ENCODE results near the gene GGN. TPM values are rescaled to one million over a fixed set of nuclear protein-coding genes. Genes with fewer than 3 reads are reported as not detected.

The GGN gene
- total RNA-seq, 1 donor from 2014 or later: 0.74 TPM

DNA sequence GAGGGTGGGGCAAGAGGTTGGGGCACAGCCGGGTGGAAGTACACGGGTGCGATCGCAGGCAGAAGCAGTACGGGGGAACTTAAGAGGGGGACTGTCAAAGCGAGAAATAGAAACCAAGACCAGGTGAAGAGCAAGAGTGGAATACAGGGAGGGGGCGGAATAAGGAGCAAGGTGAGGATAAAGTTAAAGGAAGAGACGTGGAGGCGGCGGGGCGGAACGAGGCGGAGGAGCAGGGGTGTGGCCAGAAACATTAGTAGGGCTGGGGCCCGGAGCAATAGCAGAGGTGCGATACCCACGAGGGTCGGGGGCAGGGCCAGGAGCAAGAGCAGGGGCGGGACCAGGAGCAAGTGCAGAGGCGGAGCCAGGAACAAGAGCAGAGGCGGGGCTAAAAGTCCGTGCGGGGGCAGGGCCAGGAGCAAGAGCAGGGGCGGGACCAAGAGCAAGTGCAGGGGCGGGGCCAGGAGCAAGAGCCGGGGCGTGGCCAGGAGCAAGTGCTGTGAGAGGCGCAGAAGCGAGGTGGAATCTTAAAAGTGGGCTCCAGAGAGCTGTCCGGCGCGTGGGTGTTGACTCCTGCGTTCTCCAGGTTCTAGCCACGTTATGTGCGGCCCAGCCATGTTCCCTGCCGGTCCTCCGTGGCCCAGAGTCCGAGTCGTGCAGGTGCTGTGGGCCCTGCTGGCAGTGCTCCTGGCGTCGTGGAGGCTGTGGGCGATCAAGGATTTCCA is 51.0 kb downstream of the GGN start:
- peaks cover 2% of the 10 kb centered on the region for H3K27me3 Mint-ChIP-seq (ENCODE audit: unreplicated experiment)
- H3K9me3 Mint-ChIP-seq (ENCODE audit: unreplicated experiment): no peaks in the 10 kb centered on the region
- H3K4me3 Mint-ChIP-seq (ENCODE audit: unreplicated experiment): peak overlapping the region; percentile 95
- no peaks in the 10 kb centered on the region for H3K36me3 Mint-ChIP-seq (ENCODE audit: low read depth, unreplicated experiment)
- H3K27ac Mint-ChIP-seq (ENCODE audit: unreplicated experiment): no peak overlapping the region
- DNase-seq (ENCODE audit: low spot score): peak; percentile 94
- peaks cover 7% of the 10 kb centered on the region for H3K4me1 Mint-ChIP-seq (ENCODE audit: unreplicated experiment)
- TF ChIP-seq, protein P1, sequence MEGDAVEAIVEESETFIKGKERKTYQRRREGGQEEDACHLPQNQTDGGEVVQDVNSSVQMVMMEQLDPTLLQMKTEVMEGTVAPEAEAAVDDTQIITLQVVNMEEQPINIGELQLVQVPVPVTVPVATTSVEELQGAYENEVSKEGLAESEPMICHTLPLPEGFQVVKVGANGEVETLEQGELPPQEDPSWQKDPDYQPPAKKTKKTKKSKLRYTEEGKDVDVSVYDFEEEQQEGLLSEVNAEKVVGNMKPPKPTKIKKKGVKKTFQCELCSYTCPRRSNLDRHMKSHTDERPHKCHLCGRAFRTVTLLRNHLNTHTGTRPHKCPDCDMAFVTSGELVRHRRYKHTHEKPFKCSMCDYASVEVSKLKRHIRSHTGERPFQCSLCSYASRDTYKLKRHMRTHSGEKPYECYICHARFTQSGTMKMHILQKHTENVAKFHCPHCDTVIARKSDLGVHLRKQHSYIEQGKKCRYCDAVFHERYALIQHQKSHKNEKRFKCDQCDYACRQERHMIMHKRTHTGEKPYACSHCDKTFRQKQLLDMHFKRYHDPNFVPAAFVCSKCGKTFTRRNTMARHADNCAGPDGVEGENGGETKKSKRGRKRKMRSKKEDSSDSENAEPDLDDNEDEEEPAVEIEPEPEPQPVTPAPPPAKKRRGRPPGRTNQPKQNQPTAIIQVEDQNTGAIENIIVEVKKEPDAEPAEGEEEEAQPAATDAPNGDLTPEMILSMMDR (IDR thresholded peaks at IDR 0.05; ENCODE audit: unreplicated experiment): no peak

DNA sequence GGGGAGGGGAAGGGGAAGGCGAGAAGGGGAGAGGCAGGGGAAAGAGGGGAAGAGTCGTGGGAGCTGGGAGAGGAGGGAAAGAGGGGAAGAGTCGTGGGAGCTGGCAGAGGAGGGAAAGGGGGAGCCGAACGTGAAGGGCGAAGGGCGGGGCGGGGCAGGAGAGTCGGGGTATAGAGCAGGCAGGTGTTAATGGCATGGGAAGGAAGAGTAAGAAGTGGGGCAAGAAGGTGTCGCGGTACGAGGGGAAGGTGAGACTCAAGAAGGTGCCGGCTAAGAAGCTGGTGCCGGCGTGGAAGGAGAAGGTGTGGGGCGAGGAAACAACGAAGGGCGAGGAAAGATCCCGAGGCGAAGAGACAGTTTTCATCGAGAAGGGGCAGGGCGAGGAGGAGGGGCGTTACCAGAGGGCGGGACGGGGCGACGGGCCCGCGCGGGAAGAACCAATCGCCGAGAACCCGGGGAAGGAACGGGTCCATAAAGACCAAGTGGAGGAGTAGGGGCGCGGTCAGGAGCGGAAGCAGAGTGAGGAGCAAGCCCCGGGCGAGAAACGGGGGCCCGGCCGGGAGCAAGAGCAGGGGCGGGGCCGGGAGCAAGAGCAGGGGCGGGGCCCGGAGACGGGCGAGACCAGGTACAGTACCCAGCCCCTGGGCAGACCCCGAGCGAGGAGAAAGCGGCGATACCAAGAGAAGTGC is 51.7 kb downstream of the GGN start:
- no peaks in the 10 kb centered on the region for H3K9me3 Mint-ChIP-seq (ENCODE audit: unreplicated experiment)
- peaks cover 2% of the 10 kb centered on the region for H3K27me3 Mint-ChIP-seq (ENCODE audit: unreplicated experiment)
- no peak overlapping the region for H3K27ac Mint-ChIP-seq (ENCODE audit: unreplicated experiment)
- peaks cover 7% of the 10 kb centered on the region for H3K4me1 Mint-ChIP-seq (ENCODE audit: unreplicated experiment)
- no peaks in the 10 kb centered on the region for H3K36me3 Mint-ChIP-seq (ENCODE audit: low read depth, unreplicated experiment)
- H3K4me3 Mint-ChIP-seq (ENCODE audit: unreplicated experiment): peak overlapping the region; percentile 95
- TF ChIP-seq, protein P1 (IDR thresholded peaks at IDR 0.05; ENCODE audit: unreplicated experiment): no peak
- peak; percentile 86 for DNase-seq (ENCODE audit: low spot score)

Other genes with a start within 250 kb of the GGN start
- 6.0 TPM for gene DPF1, start 163.8 kb downstream of the GGN start, total RNA-seq (ENCODE audit: unreplicated experiment)
- 2.1 TPM for gene PPP1R14A, start 131.7 kb downstream of the GGN start, total RNA-seq (ENCODE audit: unreplicated experiment)
- gene SPINT2, start 123.5 kb downstream of the GGN start, total RNA-seq (ENCODE audit: unreplicated experiment): 93.4 TPM
- gene C19orf33, start 83.8 kb downstream of the GGN start, total RNA-seq (ENCODE audit: unreplicated experiment): 2.7 TPM
- gene YIF1B, start 72.1 kb downstream of the GGN start, total RNA-seq (ENCODE audit: unreplicated experiment): 55.2 TPM
- 15.8 TPM for gene KCNK6, start 68.2 kb downstream of the GGN start, total RNA-seq (ENCODE audit: unreplicated experiment)
- 3.2 TPM for gene CATSPERG, start 52.2 kb downstream of the GGN start, total RNA-seq (ENCODE audit: unreplicated experiment)
- 137 TPM for gene PSMD8, start 13.5 kb downstream of the GGN start, total RNA-seq (ENCODE audit: unreplicated experiment)
- 3.2 TPM for gene SPRED3, start 663 bp upstream of the GGN start, total RNA-seq (ENCODE audit: unreplicated experiment)
- 10.6 TPM for gene FAM98C, start 15.1 kb upstream of the GGN start, total RNA-seq (ENCODE audit: unreplicated experiment)
- 8.1 TPM for gene RASGRP4, start 38.2 kb upstream of the GGN start, total RNA-seq (ENCODE audit: unreplicated experiment)
- gene RYR1, start 45.7 kb upstream of the GGN start, total RNA-seq (ENCODE audit: unreplicated experiment): 1.3 TPM
- 7.5 TPM for gene MAP4K1, start 229.9 kb upstream of the GGN start, total RNA-seq (ENCODE audit: unreplicated experiment)
- gene EIF3K, start 231.2 kb upstream of the GGN start, total RNA-seq (ENCODE audit: unreplicated experiment): 469 TPM